ENCODE measurements around the gene OGDH. TPM values are rescaled to one million over a fixed set of nuclear protein-coding genes. Genes with fewer than 3 reads are reported as not detected.
"Not testable (repeated sequence)": the region's sequence is repeated elsewhere in the genome, so short reads cannot be mapped to it uniquely, and the experiment has no call there.

OGDH gene
- total RNA-seq, 2 experiments from 2014 or later = 78.6 to 85.6 TPM

DNA sequence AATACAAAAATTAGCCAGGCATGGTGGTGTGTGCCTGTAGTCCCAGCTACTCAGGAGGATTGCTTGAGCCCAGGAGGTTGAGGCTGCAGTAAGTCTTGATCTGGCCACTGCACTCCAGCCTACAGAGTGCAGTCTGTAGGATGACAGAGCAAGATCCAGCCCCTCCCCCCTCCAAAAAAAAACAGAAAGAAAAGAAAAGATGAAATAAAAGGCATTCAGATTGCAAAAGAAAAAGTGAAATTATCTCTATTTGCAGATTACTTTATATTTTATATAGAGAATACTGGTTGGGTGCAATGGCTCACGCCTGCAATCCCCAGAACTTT is 121.5 kb downstream of the OGDH start:
- Mint-ChIP-seq H3K9me3 (no peaks in the 10 kb centered on the region), H3K36me3 (ENCODE audit: low read depth) (no peaks in the 10 kb centered on the region), H3K4me3 (no peak overlapping the region), H3K27me3 (no peaks in the 10 kb centered on the region), H3K27ac (no peak overlapping the region), H3K4me1 (ENCODE audit: low read depth) (peaks cover 2% of the 10 kb centered on the region)
- POLR2A ChIA-PET = interaction anchor here (0.6 kb wide), 1 partner anchor 70 kb away, joined by 3 read pairs; no protein-coding TSS in a partner anchor
- TF ChIP-seq CTCF (IDR thresholded peaks at IDR 0.05) = no peak
- no peak for DNase-seq
- no peak for ATAC-seq
- intact Hi-C loops (cut with micrococcal nuclease) = no loop called here
- CTCF ChIA-PET = interaction anchor here (0.7 kb wide), 1 partner anchor 369 kb away, joined by 3 read pairs; no protein-coding TSS in a partner anchor

DNA sequence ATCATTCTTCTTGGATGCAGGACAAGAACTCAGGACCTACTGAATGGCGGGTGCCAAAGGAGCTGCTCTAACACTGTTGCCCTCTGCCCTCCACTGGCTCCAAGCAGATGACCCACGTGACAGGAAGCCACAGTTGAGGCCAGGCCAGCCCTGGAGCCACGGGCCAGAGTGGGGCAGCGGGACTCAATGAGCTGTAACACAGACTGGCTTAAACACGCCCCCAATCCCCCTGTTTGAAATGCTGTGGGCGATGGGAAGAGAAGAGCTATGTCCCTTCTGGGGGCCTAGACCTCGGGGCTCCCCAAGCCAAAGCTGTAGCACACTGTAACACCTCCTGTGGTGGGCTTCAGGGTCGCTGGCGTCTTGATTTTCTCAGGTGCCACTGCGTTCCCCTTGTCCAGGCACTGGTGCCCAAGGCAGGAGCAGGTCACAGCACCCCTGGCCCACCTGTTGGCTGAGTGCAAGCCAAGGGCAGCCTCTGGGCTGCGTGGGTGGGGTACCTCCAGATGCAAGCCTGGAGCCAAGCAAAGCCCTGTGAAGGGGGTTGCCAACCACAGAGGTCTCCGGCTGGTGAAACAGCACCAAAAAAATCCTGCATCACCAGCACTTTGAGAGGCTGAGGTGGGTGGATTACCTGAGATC is 123.6 kb downstream of the OGDH start:
- H3K4me3 Mint-ChIP-seq = no peak overlapping the region
- no peaks in the 10 kb centered on the region for H3K9me3 Mint-ChIP-seq
- no peak for DNase-seq
- TF ChIP-seq CTCF (IDR thresholded peaks at IDR 0.05) = no peak
- CTCF ChIA-PET = no interaction called here
- no peaks in the 10 kb centered on the region for H3K27me3 Mint-ChIP-seq
- intact Hi-C loops (cut with micrococcal nuclease) = no loop called here
- peak; percentile 27 for ATAC-seq
- H3K27ac Mint-ChIP-seq = no peak overlapping the region
- no peaks in the 10 kb centered on the region for H3K36me3 Mint-ChIP-seq (ENCODE audit: low read depth)
- POLR2A ChIA-PET = no interaction called here
- peaks cover 4% of the 10 kb centered on the region for H3K4me1 Mint-ChIP-seq (ENCODE audit: low read depth)

- H3K36me3 Mint-ChIP-seq (ENCODE audit: low read depth); POLR2A ChIA-PET; DNase-seq; intact Hi-C loops (cut with micrococcal nuclease); ATAC-seq; H3K27ac Mint-ChIP-seq; H3K4me3 Mint-ChIP-seq; H3K9me3 Mint-ChIP-seq; CTCF ChIA-PET; H3K27me3 Mint-ChIP-seq: not testable (repeated sequence)
- H3K4me1 Mint-ChIP-seq (ENCODE audit: low read depth) = peaks cover 14% of the 10 kb centered on the region
These were observed 126.5 kb downstream of the OGDH start for GRCh38 chr7:44732971-44733370.

DNA sequence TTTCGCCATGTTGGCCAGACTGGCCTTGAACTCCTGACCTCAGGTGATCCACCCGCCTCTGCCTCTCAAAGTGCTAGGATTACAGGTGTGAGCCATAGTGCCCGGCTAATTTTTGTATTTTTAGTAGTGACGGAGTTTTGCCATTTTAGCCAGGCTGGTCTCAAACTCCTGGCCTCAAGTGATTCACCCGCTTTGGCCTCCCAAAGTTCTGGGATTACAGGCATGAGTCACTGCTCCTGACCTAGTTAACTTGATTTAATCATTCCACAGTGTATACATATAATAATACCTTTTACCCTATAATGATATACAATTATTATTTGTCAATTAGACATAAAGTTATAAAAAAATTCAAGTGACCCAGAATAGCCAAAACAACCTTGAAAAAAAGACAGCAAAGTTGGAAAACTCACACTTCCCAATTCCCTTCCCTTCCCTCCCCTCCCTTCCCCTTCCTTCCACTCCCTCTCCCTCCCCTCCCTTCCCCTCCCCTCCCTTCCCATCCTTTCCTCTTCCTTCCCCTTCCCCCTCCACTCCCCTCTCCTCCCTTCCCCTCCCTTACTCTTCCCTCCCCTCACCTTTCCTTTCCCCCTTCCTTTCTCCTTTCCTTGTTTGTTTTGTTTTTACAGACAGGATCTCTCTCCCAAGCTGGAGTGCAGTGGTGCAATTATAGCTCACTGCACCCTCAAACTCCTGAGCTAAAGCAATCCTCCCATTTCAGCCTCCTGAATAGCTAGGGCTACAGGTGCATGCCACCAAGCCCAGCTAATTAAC is 127.5 kb downstream of the OGDH start:
- intact Hi-C loops (cut with micrococcal nuclease) = no loop called here
- no peaks in the 10 kb centered on the region for H3K27me3 Mint-ChIP-seq
- H3K4me3 Mint-ChIP-seq = no peak overlapping the region
- no peaks in the 10 kb centered on the region for H3K9me3 Mint-ChIP-seq
- no peak for TF ChIP-seq CTCF (IDR thresholded peaks at IDR 0.05)
- POLR2A ChIA-PET = no interaction called here
- ATAC-seq (no peak), DNase-seq (no peak)
- CTCF ChIA-PET = no interaction called here
- no peak overlapping the region for H3K27ac Mint-ChIP-seq
- peaks cover 14% of the 10 kb centered on the region for H3K4me1 Mint-ChIP-seq (ENCODE audit: low read depth)
- no peaks in the 10 kb centered on the region for H3K36me3 Mint-ChIP-seq (ENCODE audit: low read depth)

- POLR2A ChIA-PET = interaction anchor here (0.7 to 1.3 kb wide), 9 partner anchors 14 to 656 kb away, joined by 3 to 5 read pairs (median 3); partner anchors contain the start of genes DDX56, OGDH and ZMIZ2
- intact Hi-C loops (cut with micrococcal nuclease) = loop anchor here (5.0 kb wide), 1 partner anchor 98 kb away; no protein-coding TSS in a partner anchor
- CTCF ChIA-PET = interaction anchor here (1.0 to 1.4 kb wide), 3 partner anchors 9 to 79 kb away, joined by 3 read pairs; no protein-coding TSS in a partner anchor
- TF ChIP-seq CTCF (IDR thresholded peaks at IDR 0.05) = no peak
- Mint-ChIP-seq H3K9me3 (no peaks in the 10 kb centered on the region), H3K4me3 (no peak overlapping the region), H3K27me3 (no peaks in the 10 kb centered on the region), H3K4me1 (ENCODE audit: low read depth) (peaks cover 12% of the 10 kb centered on the region), H3K27ac (peak overlapping the region; percentile 83), H3K36me3 (ENCODE audit: low read depth) (no peaks in the 10 kb centered on the region)
- ATAC-seq (peak; percentile 86), DNase-seq (peak; percentile 80)
These were observed 129.2 kb downstream of the OGDH start for GRCh38 chr7:44735403-44736165.

All from activated CD8-positive, alpha-beta T cell treated with anti-CD3 and anti-CD28 coated beads for 36 hours (primary cell).